H7 (cell line): Measurements from ENCODE around the gene DCTD. TPM values are rescaled to one million over a fixed set of nuclear protein-coding genes. Genes with fewer than 3 reads are reported as not detected.

ENCODE experiments used
- DNase-seq: peaks from one replicate; pipeline ENCODE4 v3.0.0; 2012
- H3K27me3 ChIP-seq: 2 replicates; pipeline ENCODE4 v1.6.0; 2011; ENCODE audit warnings: mild to moderate bottlenecking, low read length; ENCODE audit not compliant: control insufficient read depth, insufficient read depth
- H3K36me3 ChIP-seq: replicated peaks from 2 replicates; pipeline ENCODE4 v1.5.1; 2011; ENCODE audit warnings: low read length; ENCODE audit not compliant: control insufficient read depth, insufficient read depth
- H3K4me3 ChIP-seq: 2 replicates; pipeline ENCODE4 v1.5.1; 2011; ENCODE audit warnings: low read depth, mild to moderate bottlenecking, control low read depth, low read length, moderate library complexity; ENCODE audit not compliant: insufficient read depth
- total RNA-seq: library from RNA; depleted of rRNA; stranded (reverse); fragments of >200 nt; shearing (Covaris generic); gene quantifications from 2 replicates; pipeline ENCODE4 v1.2.3, GENCODE V29; 2014

The DCTD gene
- total RNA-seq, 1 experiment from 2014 or later, result 55.0 TPM

GRCh38 chr4:182893047-182893446 is 24.1 kb downstream of the DCTD start:
- peaks cover 14% of the 10 kb centered on the region for H3K36me3 ChIP-seq
- H3K27me3 ChIP-seq, result no peaks in the 10 kb centered on the region
- DNase-seq, result no peak
- no peak overlapping the region for H3K4me3 ChIP-seq

- Histone ChIP-seq H3K27me3 (no peaks in the 10 kb centered on the region), H3K36me3 (peaks cover 15% of the 10 kb centered on the region), H3K4me3 (no peak overlapping the region)
- DNase-seq, result no peak
Observed at GRCh38 chr4:182890202-182890601, 27.0 kb downstream of the DCTD start.

- no peaks in the 10 kb centered on the region for H3K27me3 ChIP-seq
- H3K36me3 ChIP-seq, result peaks cover 13% of the 10 kb centered on the region
- H3K4me3 ChIP-seq, result no peak overlapping the region
- DNase-seq, result no peak
Observed at GRCh38 chr4:182888891-182889290, 28.3 kb downstream of the DCTD start.

- Histone ChIP-seq H3K27me3 (no peaks in the 10 kb centered on the region), H3K4me3 (no peak overlapping the region), H3K36me3 (peaks cover 12% of the 10 kb centered on the region)
- no peak for DNase-seq
Observed at GRCh38 chr4:182886768-182887167, 30.4 kb downstream of the DCTD start.

- H3K27me3 ChIP-seq, result no peaks in the 10 kb centered on the region
- no peak overlapping the region for H3K4me3 ChIP-seq
- DNase-seq, result no peak
- H3K36me3 ChIP-seq, result peaks cover 12% of the 10 kb centered on the region
Observed at GRCh38 chr4:182886205-182886604, 31.0 kb downstream of the DCTD start.

GRCh38 chr4:182885738-182886077 is 31.5 kb downstream of the DCTD start:
- Histone ChIP-seq H3K4me3 (no peak overlapping the region), H3K36me3 (peaks cover 8% of the 10 kb centered on the region), H3K27me3 (no peaks in the 10 kb centered on the region)
- DNase-seq, result no peak

- Histone ChIP-seq H3K4me3 (no peak overlapping the region), H3K27me3 (no peaks in the 10 kb centered on the region), H3K36me3 (peaks cover 3% of the 10 kb centered on the region)
- DNase-seq, result no peak
Observed at GRCh38 chr4:182885022-182885737, 32.0 kb downstream of the DCTD start.

GRCh38 chr4:182884040-182884439 is 33.1 kb downstream of the DCTD start:
- H3K27me3 ChIP-seq, result no peaks in the 10 kb centered on the region
- no peak for DNase-seq
- H3K4me3 ChIP-seq, result no peak overlapping the region
- peaks cover 1% of the 10 kb centered on the region for H3K36me3 ChIP-seq

GRCh38 chr4:182883351-182883750 is 33.8 kb downstream of the DCTD start:
- Histone ChIP-seq H3K27me3 (no peaks in the 10 kb centered on the region), H3K4me3 (no peak overlapping the region), H3K36me3 (peaks cover 1% of the 10 kb centered on the region)
- DNase-seq, result no peak

- no peak for DNase-seq
- no peak overlapping the region for H3K4me3 ChIP-seq
- no peaks in the 10 kb centered on the region for H3K27me3 ChIP-seq
- peaks cover 1% of the 10 kb centered on the region for H3K36me3 ChIP-seq
Observed at GRCh38 chr4:182881914-182882313, 35.3 kb downstream of the DCTD start.

GRCh38 chr4:182880387-182881356 is 36.5 kb downstream of the DCTD start:
- Histone ChIP-seq H3K27me3 (no peaks in the 10 kb centered on the region), H3K4me3 (no peak overlapping the region), H3K36me3 (no peaks in the 10 kb centered on the region; the same call in 1 of the 2 replicates)
- no peak for DNase-seq

- DNase-seq, result no peak
- no peaks in the 10 kb centered on the region for H3K27me3 ChIP-seq
- H3K36me3 ChIP-seq, result no peaks in the 10 kb centered on the region; the same call in 1 of the 2 replicates
- H3K4me3 ChIP-seq, result no peak overlapping the region
Observed at GRCh38 chr4:182879913-182880312, 37.3 kb downstream of the DCTD start.

- no peaks in the 10 kb centered on the region; the same call in 1 of the 2 replicates for H3K36me3 ChIP-seq
- no peaks in the 10 kb centered on the region for H3K27me3 ChIP-seq
- no peak overlapping the region for H3K4me3 ChIP-seq
- DNase-seq, result no peak
Observed at GRCh38 chr4:182878633-182879495, 38.3 kb downstream of the DCTD start.

- no peaks in the 10 kb centered on the region for H3K27me3 ChIP-seq
- no peak overlapping the region for H3K4me3 ChIP-seq
- no peaks in the 10 kb centered on the region for H3K36me3 ChIP-seq
- peak; percentile 65 for DNase-seq
Observed at GRCh38 chr4:182877326-182877883, 39.8 kb downstream of the DCTD start.
